SIG-M5 (cell line): ENCODE data around the gene ZBP1.

ENCODE experiments used
- DNase-seq: peaks from one replicate; lab custom pipeline; 2025; lab: John Stamatoyannopoulos, UW

Gene ZBP1

GRCh38 chr20:57617079-57617795 is 3.0 kb downstream of the ZBP1 start:
- no peak for DNase-seq

- no peak for DNase-seq
Observed at GRCh38 chr20:57616143-57616951, 3.9 kb downstream of the ZBP1 start.

- DNase-seq, result no peak
Observed at GRCh38 chr20:57615445-57615811, 4.8 kb downstream of the ZBP1 start.

GRCh38 chr20:57614490-57615444 is 5.5 kb downstream of the ZBP1 start:
- DNase-seq, result no peak

- no peak for DNase-seq
Observed at GRCh38 chr20:57613481-57613921, 6.7 kb downstream of the ZBP1 start.

GRCh38 chr20:57612916-57613315 is 7.3 kb downstream of the ZBP1 start:
- DNase-seq, result no peak

- no peak for DNase-seq
Observed at GRCh38 chr20:57612436-57612835, 7.8 kb downstream of the ZBP1 start.

- DNase-seq, result no peak
Observed at GRCh38 chr20:57611586-57612311, 8.5 kb downstream of the ZBP1 start.

GRCh38 chr20:57610261-57610952 is 9.8 kb downstream of the ZBP1 start:
- DNase-seq, result no peak

- no peak for DNase-seq
Observed at GRCh38 chr20:57609842-57610167, 10.4 kb downstream of the ZBP1 start.

- DNase-seq, result no peak
Observed at GRCh38 chr20:57609086-57609841, 11.0 kb downstream of the ZBP1 start.

GRCh38 chr20:57608516-57608915 is 11.7 kb downstream of the ZBP1 start:
- no peak for DNase-seq

GRCh38 chr20:57605878-57606277 is 14.3 kb downstream of the ZBP1 start:
- DNase-seq, result no peak

GRCh38 chr20:57605045-57605444 is 15.2 kb downstream of the ZBP1 start:
- no peak for DNase-seq

- no peak for DNase-seq
Observed at GRCh38 chr20:57603120-57603519, 17.1 kb downstream of the ZBP1 start.

GRCh38 chr20:57601737-57602136 is 18.5 kb downstream of the ZBP1 start:
- no peak for DNase-seq

- no peak for DNase-seq
Observed at GRCh38 chr20:57601211-57601570, 19.0 kb downstream of the ZBP1 start.

- DNase-seq, result no peak
Observed at GRCh38 chr20:57600320-57601210, 19.7 kb downstream of the ZBP1 start.

GRCh38 chr20:57598491-57598890 is 21.7 kb downstream of the ZBP1 start:
- no peak for DNase-seq
